DMS79 treated with DMSO at 0.1 percent for 48 hours (cell line): Measurements from ENCODE around the gene MRC2.
"Not testable (repeated sequence)": the region's sequence is repeated elsewhere in the genome, so short reads cannot be mapped to it uniquely, and the experiment has no call there.

Source experiments
- DNase-seq: peaks from one replicate; lab custom pipeline; 2025; lab: John Stamatoyannopoulos, UW

MRC2 gene

GRCh38 chr17:62612289-62612688 lies 15.2 kb upstream of the MRC2 start:
- not testable (repeated sequence) for DNase-seq

GRCh38 chr17:62613095-62613494 lies 14.4 kb upstream of the MRC2 start:
- not testable (repeated sequence) for DNase-seq

GRCh38 chr17:62614142-62614541 lies 13.3 kb upstream of the MRC2 start:
- DNase-seq = no peak

GRCh38 chr17:62615503-62615902 lies 12.0 kb upstream of the MRC2 start:
- no peak for DNase-seq

- DNase-seq = no peak
Observed at GRCh38 chr17:62616993-62617893, 10.2 kb upstream of the MRC2 start.

GRCh38 chr17:62617894-62618472 lies 9.5 kb upstream of the MRC2 start:
- DNase-seq = no peak

- no peak for DNase-seq
Observed at GRCh38 chr17:62618647-62619416, 8.6 kb upstream of the MRC2 start.

- DNase-seq = no peak
Observed at GRCh38 chr17:62619417-62620155, 7.9 kb upstream of the MRC2 start.

GRCh38 chr17:62621223-62621622 lies 6.2 kb upstream of the MRC2 start:
- DNase-seq = no peak

- DNase-seq = no peak
Observed at GRCh38 chr17:62625184-62625869, 2.1 kb upstream of the MRC2 start.

- no peak for DNase-seq
Observed at GRCh38 chr17:62625870-62626200, 1.6 kb upstream of the MRC2 start.

GRCh38 chr17:62626719-62627218 lies 701 bp upstream of the MRC2 start:
- DNase-seq = no peak

- no peak for DNase-seq
Observed at GRCh38 chr17:62627904-62628633, 599 bp downstream of the MRC2 start.

GRCh38 chr17:62628831-62629555 lies 1.5 kb downstream of the MRC2 start:
- no peak for DNase-seq

- no peak for DNase-seq
Observed at GRCh38 chr17:62629556-62630364, 2.3 kb downstream of the MRC2 start.

GRCh38 chr17:62630365-62631085 lies 3.1 kb downstream of the MRC2 start:
- DNase-seq = no peak

GRCh38 chr17:62631086-62631935 lies 3.8 kb downstream of the MRC2 start:
- no peak for DNase-seq
